HEK293 (cell line): Measurements from ENCODE around the gene ENTREP3.

Source experiments
- GLIS1 ChIP-seq: fragments of 450-650 bp; formaldehyde crosslinking; IDR thresholded peaks from 2 replicates; pipeline ENCODE4 v1.5.1; 2016; ENCODE audit warnings: missing biosample characterization, missing genetic modification characterization
- OVOL3 ChIP-seq: fragments of 450-650 bp; formaldehyde crosslinking; IDR thresholded peaks from 2 replicates; pipeline ENCODE4 v1.5.1; 2016; ENCODE audit warnings: missing biosample characterization, missing genetic modification characterization
- SCRT2 ChIP-seq: fragments of 450-650 bp; formaldehyde crosslinking; IDR thresholded peaks from 2 replicates; pipeline ENCODE4 v1.5.1; 2016; ENCODE audit warnings: missing biosample characterization, missing genetic modification characterization
- SP2 ChIP-seq: fragments of 450-650 bp; formaldehyde crosslinking; IDR thresholded peaks from 2 replicates; pipeline ENCODE4 v1.5.1; 2016; ENCODE audit warnings: missing biosample characterization, missing genetic modification characterization
- ZBTB17 ChIP-seq: fragments of 450-650 bp; formaldehyde crosslinking; IDR thresholded peaks from 2 replicates; pipeline ENCODE4 v1.5.1; 2016; ENCODE audit warnings: missing biosample characterization, missing genetic modification characterization
- ZFP69B ChIP-seq: fragments of 450-650 bp; formaldehyde crosslinking; IDR thresholded peaks from 2 replicates; pipeline ENCODE4 v1.5.1; 2016; ENCODE audit warnings: missing biosample characterization, missing genetic modification characterization
- ZIC2 ChIP-seq: fragments of 450-650 bp; formaldehyde crosslinking; IDR thresholded peaks from 2 replicates; pipeline ENCODE4 v1.5.1; 2016; ENCODE audit warnings: missing biosample characterization, missing genetic modification characterization
- ZNF140 ChIP-seq: fragments of 450-650 bp; formaldehyde crosslinking; IDR thresholded peaks from 2 replicates; pipeline ENCODE4 v1.5.1; 2016; ENCODE audit warnings: missing biosample characterization, missing genetic modification characterization
- ZNF157 ChIP-seq: fragments of 450-650 bp; formaldehyde crosslinking; IDR thresholded peaks from 2 replicates; pipeline ENCODE4 v1.5.1; 2016; ENCODE audit warnings: missing biosample characterization, missing genetic modification characterization
- ZNF221 ChIP-seq: fragments of 450-650 bp; formaldehyde crosslinking; IDR thresholded peaks from 2 replicates; pipeline ENCODE4 v1.5.1; 2017; ENCODE audit warnings: missing biosample characterization, missing genetic modification characterization, borderline replicate concordance
- ZNF24 ChIP-seq: fragments of 450-650 bp; formaldehyde crosslinking; IDR thresholded peaks from 2 replicates; pipeline ENCODE4 v1.5.1; 2016; ENCODE audit warnings: missing biosample characterization, missing genetic modification characterization
- ZNF335 ChIP-seq: fragments of 450-650 bp; formaldehyde crosslinking; conservative IDR thresholded peaks from 2 replicates; pipeline ENCODE4 v1.5.1; 2016; ENCODE audit warnings: missing biosample characterization, missing genetic modification characterization
- ZNF391 ChIP-seq: fragments of 450-650 bp; formaldehyde crosslinking; IDR thresholded peaks from 2 replicates; pipeline ENCODE4 v1.5.1; 2016; ENCODE audit warnings: low read depth, missing biosample characterization, missing genetic modification characterization, borderline replicate concordance
- ZNF501 ChIP-seq: fragments of 450-650 bp; formaldehyde crosslinking; IDR thresholded peaks from 2 replicates; pipeline ENCODE4 v1.5.1; 2016; ENCODE audit warnings: missing biosample characterization, missing genetic modification characterization
- ZNF530 ChIP-seq: fragments of 450-650 bp; formaldehyde crosslinking; IDR thresholded peaks from 2 replicates; pipeline ENCODE4 v1.5.1; 2016; ENCODE audit warnings: low read depth, missing biosample characterization, missing genetic modification characterization
- ZNF549 ChIP-seq: fragments of 450-650 bp; IDR thresholded peaks from 2 replicates; pipeline ENCODE4 v1.5.1; 2018; ENCODE audit warnings: missing biosample characterization, missing genetic modification characterization, mild to moderate bottlenecking, inconsistent platforms, moderate library complexity
- ZNF76 ChIP-seq: fragments of 450-650 bp; formaldehyde crosslinking; IDR thresholded peaks from 2 replicates; pipeline ENCODE4; 2016; ENCODE audit warnings: low read depth, missing biosample characterization, missing genetic modification characterization, borderline replicate concordance
- ZNF768 ChIP-seq: fragments of 450-650 bp; formaldehyde crosslinking; IDR thresholded peaks from 2 replicates; pipeline ENCODE4 v1.5.1; 2018; ENCODE audit warnings: missing biosample characterization, mild to moderate bottlenecking, missing genetic modification characterization
- ZNF791 ChIP-seq: fragments of 450-650 bp; formaldehyde crosslinking; IDR thresholded peaks from 2 replicates; pipeline ENCODE4 v1.5.1; 2016; ENCODE audit warnings: missing biosample characterization, missing genetic modification characterization
- ZSCAN30 ChIP-seq: fragments of 450-650 bp; IDR thresholded peaks from 2 replicates; pipeline ENCODE4 v1.5.1; 2018; ENCODE audit warnings: missing biosample characterization, mild to moderate bottlenecking, missing genetic modification characterization, moderate library complexity
- TF ChIP-seq, protein P1 (sequence below): fragments of 450-650 bp; formaldehyde crosslinking; IDR thresholded peaks from 2 replicates; pipeline ENCODE4 v1.5.1; 2016; ENCODE audit warnings: missing biosample characterization, missing genetic modification characterization
- TF ChIP-seq, protein P2 (sequence below): fragments of 450-650 bp; formaldehyde crosslinking; IDR thresholded peaks from 2 replicates; pipeline ENCODE4 v1.5.1; 2016; ENCODE audit warnings: missing biosample characterization, missing genetic modification characterization
- TF ChIP-seq, protein P3 (sequence below): fragments of 450-650 bp; formaldehyde crosslinking; IDR thresholded peaks from 2 replicates; pipeline ENCODE4 v1.5.1; 2016; ENCODE audit warnings: missing biosample characterization, missing genetic modification characterization
- TF ChIP-seq, protein P4 (sequence below): fragments of 450-650 bp; formaldehyde crosslinking; IDR thresholded peaks from 2 replicates; pipeline ENCODE4 v1.5.1; 2016; ENCODE audit warnings: missing biosample characterization, missing genetic modification characterization
- TF ChIP-seq, protein P5 (sequence below): fragments of 450-650 bp; formaldehyde crosslinking; IDR thresholded peaks from 2 replicates; pipeline ENCODE4 v1.5.1; 2016; ENCODE audit warnings: missing biosample characterization, missing genetic modification characterization
- TF ChIP-seq, protein P6 (sequence below): fragments of 450-650 bp; formaldehyde crosslinking; IDR thresholded peaks from 2 replicates; pipeline ENCODE4 v1.5.1; 2016; ENCODE audit warnings: missing biosample characterization, missing genetic modification characterization, low read depth
- TF ChIP-seq, protein P7 (sequence below): fragments of 450-650 bp; formaldehyde crosslinking; optimal IDR thresholded peaks from 2 replicates; pipeline ENCODE3; 2016; ENCODE audit warnings: missing biosample characterization, mild to moderate bottlenecking, missing genetic modification characterization

The ENTREP3 gene

DNA sequence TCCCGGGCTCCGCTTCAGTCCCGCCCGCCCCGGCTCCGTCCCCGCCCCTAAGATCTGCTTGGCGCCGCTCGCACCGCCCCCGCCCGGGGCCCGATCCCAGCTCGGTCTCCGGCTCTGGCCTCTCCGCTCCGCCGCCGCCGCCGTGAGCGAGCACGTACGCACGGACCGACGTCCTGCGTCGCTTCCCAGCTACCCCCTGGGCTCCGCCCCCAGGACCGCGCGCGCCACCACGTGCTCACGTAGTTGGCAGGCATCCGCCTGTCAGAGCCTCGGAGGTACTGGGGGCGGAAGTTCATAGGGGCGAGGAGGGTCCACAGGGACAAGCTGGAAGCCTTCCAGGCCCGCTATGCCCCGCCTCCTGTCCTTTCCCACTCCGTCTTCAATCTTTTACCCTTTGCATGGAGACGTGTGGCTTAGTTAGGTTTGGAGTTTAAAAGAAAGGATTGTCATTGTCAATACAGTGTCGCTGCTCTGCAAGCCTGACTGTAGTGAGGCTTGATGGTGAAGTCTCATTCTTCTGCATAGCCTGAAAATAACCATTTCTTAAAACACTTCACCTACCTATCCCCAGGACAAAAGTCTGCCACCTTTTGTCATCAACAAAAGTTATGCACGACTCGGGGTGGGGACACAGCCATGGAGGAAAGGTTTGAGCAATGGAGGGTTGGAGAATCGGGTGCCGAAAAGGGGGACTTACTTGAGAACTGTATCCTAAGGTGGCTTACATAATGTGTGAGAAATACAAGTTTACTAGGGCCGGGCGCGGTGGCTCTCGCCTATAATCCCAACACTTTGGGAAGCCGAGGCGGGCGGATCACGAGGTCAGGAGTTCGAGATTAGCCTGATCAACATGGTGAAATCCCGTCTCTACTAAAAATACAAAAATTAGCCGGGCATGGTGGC lies 18.3 kb upstream of the ENTREP3 start, which contains the start of gene CLK2 (continued):
- TF ChIP-seq, protein P1, sequence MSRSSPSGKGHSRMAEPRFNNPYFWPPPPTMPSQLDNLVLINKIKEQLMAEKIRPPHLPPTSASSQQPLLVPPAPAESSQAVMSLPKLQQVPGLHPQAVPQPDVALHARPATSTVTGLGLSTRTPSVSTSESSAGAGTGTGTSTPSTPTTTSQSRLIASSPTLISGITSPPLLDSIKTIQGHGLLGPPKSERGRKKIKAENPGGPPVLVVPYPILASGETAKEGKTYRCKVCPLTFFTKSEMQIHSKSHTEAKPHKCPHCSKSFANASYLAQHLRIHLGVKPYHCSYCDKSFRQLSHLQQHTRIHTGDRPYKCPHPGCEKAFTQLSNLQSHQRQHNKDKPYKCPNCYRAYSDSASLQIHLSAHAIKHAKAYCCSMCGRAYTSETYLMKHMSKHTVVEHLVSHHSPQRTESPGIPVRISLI, result no peak
- TF ChIP-seq ZNF768 (no peak), ZNF530 (no peak), ZNF24 (no peak), ZNF391 (tag by site-specific recombination) (no peak), ZNF791 (tag by site-specific recombination) (no peak), ZNF335 (peak; percentile 64), ZFP69B (peak; percentile 95), ZBTB17 (tag by site-specific recombination) (peak; percentile 87), OVOL3 (no peak), ZNF76 (peak; percentile 89; the same call in 1 of the 2 replicates), SP2 (peak; percentile 77), ZNF140 (tag by site-specific recombination) (no peak), ZNF501 (tag by site-specific recombination) (no peak; the same call in 1 of the 2 replicates), ZNF221 (tag by site-specific recombination) (no peak), ZIC2 (tag by site-specific recombination) (peak; percentile 34; the same call in 1 of the 2 replicates), ZSCAN30 (tag by site-specific recombination) (no peak), ZNF549 (tag by site-specific recombination) (no peak), GLIS1 (tag by site-specific recombination) (peak; percentile 89), SCRT2 (tag by site-specific recombination) (no peak), ZNF157 (tag by site-specific recombination) (no peak)
- TF ChIP-seq, protein P2, sequence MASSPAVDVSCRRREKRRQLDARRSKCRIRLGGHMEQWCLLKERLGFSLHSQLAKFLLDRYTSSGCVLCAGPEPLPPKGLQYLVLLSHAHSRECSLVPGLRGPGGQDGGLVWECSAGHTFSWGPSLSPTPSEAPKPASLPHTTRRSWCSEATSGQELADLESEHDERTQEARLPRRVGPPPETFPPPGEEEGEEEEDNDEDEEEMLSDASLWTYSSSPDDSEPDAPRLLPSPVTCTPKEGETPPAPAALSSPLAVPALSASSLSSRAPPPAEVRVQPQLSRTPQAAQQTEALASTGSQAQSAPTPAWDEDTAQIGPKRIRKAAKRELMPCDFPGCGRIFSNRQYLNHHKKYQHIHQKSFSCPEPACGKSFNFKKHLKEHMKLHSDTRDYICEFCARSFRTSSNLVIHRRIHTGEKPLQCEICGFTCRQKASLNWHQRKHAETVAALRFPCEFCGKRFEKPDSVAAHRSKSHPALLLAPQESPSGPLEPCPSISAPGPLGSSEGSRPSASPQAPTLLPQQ (tag by site-specific recombination), result peak; percentile 98
- TF ChIP-seq, protein P3, sequence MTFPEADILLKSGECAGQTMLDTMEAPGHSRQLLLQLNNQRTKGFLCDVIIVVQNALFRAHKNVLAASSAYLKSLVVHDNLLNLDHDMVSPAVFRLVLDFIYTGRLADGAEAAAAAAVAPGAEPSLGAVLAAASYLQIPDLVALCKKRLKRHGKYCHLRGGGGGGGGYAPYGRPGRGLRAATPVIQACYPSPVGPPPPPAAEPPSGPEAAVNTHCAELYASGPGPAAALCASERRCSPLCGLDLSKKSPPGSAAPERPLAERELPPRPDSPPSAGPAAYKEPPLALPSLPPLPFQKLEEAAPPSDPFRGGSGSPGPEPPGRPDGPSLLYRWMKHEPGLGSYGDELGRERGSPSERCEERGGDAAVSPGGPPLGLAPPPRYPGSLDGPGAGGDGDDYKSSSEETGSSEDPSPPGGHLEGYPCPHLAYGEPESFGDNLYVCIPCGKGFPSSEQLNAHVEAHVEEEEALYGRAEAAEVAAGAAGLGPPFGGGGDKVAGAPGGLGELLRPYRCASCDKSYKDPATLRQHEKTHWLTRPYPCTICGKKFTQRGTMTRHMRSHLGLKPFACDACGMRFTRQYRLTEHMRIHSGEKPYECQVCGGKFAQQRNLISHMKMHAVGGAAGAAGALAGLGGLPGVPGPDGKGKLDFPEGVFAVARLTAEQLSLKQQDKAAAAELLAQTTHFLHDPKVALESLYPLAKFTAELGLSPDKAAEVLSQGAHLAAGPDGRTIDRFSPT (tag by site-specific recombination), result peak; percentile 95
- TF ChIP-seq, protein P4, sequence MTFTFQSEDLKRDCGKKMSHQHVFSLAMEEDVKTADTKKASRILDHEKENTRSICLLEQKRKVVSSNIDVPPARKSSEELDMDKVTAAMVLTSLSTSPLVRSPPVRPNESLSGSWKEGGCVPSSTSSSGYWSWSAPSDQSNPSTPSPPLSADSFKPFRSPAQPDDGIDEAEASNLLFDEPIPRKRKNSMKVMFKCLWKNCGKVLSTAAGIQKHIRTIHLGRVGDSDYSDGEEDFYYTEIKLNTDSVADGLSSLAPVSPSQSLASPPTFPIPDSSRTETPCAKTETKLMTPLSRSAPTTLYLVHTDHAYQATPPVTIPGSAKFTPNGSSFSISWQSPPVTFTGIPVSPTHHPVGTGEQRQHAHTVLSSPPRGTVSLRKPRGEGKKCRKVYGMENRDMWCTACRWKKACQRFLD (tag by site-specific recombination), result no peak
- TF ChIP-seq, protein P5, sequence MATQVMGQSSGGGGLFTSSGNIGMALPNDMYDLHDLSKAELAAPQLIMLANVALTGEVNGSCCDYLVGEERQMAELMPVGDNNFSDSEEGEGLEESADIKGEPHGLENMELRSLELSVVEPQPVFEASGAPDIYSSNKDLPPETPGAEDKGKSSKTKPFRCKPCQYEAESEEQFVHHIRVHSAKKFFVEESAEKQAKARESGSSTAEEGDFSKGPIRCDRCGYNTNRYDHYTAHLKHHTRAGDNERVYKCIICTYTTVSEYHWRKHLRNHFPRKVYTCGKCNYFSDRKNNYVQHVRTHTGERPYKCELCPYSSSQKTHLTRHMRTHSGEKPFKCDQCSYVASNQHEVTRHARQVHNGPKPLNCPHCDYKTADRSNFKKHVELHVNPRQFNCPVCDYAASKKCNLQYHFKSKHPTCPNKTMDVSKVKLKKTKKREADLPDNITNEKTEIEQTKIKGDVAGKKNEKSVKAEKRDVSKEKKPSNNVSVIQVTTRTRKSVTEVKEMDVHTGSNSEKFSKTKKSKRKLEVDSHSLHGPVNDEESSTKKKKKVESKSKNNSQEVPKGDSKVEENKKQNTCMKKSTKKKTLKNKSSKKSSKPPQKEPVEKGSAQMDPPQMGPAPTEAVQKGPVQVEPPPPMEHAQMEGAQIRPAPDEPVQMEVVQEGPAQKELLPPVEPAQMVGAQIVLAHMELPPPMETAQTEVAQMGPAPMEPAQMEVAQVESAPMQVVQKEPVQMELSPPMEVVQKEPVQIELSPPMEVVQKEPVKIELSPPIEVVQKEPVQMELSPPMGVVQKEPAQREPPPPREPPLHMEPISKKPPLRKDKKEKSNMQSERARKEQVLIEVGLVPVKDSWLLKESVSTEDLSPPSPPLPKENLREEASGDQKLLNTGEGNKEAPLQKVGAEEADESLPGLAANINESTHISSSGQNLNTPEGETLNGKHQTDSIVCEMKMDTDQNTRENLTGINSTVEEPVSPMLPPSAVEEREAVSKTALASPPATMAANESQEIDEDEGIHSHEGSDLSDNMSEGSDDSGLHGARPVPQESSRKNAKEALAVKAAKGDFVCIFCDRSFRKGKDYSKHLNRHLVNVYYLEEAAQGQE (tag by site-specific recombination), result no peak
- TF ChIP-seq, protein P6, sequence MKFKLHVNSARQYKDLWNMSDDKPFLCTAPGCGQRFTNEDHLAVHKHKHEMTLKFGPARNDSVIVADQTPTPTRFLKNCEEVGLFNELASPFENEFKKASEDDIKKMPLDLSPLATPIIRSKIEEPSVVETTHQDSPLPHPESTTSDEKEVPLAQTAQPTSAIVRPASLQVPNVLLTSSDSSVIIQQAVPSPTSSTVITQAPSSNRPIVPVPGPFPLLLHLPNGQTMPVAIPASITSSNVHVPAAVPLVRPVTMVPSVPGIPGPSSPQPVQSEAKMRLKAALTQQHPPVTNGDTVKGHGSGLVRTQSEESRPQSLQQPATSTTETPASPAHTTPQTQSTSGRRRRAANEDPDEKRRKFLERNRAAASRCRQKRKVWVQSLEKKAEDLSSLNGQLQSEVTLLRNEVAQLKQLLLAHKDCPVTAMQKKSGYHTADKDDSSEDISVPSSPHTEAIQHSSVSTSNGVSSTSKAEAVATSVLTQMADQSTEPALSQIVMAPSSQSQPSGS (tag by site-specific recombination), result no peak
- TF ChIP-seq, protein P7, sequence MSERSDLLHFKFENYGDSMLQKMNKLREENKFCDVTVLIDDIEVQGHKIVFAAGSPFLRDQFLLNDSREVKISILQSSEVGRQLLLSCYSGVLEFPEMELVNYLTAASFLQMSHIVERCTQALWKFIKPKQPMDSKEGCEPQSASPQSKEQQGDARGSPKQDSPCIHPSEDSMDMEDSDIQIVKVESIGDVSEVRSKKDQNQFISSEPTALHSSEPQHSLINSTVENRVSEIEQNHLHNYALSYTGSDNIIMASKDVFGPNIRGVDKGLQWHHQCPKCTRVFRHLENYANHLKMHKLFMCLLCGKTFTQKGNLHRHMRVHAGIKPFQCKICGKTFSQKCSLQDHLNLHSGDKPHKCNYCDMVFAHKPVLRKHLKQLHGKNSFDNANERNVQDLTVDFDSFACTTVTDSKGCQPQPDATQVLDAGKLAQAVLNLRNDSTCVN (tag by site-specific recombination), result peak; percentile 95
